Measurements from ENCODE around the gene DTNA. TPM values are rescaled to one million over a fixed set of nuclear protein-coding genes. Genes with fewer than 3 reads are reported as not detected.

DTNA gene
- total RNA-seq, 2 donors from 2014 or later = 114 to 197 TPM

DNA sequence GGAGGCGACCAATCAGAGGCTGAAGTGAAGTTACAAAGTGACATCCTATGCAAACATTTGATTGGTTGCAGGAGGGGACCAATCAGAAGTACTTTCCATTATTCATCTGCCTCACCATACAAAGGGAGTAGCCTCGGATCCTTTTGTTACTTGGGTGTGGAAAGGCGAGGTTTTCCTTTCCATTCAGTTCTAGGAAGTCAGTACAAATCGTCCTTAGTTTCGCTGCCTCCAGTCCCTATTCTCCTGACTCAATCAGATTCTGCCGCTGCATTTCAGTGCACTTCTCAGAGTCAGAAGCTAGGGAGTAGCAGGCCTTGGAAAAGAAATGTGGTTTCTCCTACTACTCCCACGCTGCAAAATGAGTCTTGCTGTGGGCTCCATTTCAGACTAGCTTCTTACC lies 149.4 kb downstream of the DTNA start:
- Histone ChIP-seq H3K36me3 (peaks cover 42% of the 10 kb centered on the region), H3K27ac (no peak overlapping the region), H3K27me3 (no peaks in the 10 kb centered on the region), H3K4me3 (no peak overlapping the region), H3K9me3 (no peaks in the 10 kb centered on the region), H3K4me1 (no peaks in the 10 kb centered on the region)
- DNase-seq (ENCODE audit: low spot score) = no peak
- TF ChIP-seq, protein P1, sequence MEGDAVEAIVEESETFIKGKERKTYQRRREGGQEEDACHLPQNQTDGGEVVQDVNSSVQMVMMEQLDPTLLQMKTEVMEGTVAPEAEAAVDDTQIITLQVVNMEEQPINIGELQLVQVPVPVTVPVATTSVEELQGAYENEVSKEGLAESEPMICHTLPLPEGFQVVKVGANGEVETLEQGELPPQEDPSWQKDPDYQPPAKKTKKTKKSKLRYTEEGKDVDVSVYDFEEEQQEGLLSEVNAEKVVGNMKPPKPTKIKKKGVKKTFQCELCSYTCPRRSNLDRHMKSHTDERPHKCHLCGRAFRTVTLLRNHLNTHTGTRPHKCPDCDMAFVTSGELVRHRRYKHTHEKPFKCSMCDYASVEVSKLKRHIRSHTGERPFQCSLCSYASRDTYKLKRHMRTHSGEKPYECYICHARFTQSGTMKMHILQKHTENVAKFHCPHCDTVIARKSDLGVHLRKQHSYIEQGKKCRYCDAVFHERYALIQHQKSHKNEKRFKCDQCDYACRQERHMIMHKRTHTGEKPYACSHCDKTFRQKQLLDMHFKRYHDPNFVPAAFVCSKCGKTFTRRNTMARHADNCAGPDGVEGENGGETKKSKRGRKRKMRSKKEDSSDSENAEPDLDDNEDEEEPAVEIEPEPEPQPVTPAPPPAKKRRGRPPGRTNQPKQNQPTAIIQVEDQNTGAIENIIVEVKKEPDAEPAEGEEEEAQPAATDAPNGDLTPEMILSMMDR (IDR thresholded peaks at IDR 0.05) = no peak

DNA sequence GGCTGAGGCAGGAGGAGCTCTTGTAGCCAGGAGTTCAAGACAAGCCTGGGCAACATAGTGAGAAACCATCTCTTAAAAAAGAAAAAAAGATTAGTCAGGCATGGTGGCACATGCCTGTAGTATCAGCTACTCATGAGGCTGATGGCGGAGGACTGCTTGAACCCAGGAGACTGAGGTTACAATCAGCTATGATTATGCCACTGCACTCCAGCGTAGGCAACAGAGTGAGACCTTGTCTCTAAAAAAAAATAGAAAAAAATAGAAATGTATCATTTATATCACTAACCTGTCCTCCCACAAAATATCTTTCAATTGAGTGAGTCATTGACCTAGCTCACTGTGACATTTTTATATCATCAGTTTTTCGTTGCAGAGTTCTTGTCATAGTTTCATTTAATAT lies 152.5 kb downstream of the DTNA start:
- H3K9me3 ChIP-seq = no peaks in the 10 kb centered on the region
- H3K4me1 ChIP-seq = peaks cover 0 to 10% of the 10 kb centered on the region in 2 donors
- H3K36me3 ChIP-seq = peaks cover 47% of the 10 kb centered on the region
- H3K27ac ChIP-seq = no peak overlapping the region
- H3K4me3 ChIP-seq = no peak overlapping the region
- TF ChIP-seq, protein P1 (IDR thresholded peaks at IDR 0.05) = no peak
- no peak for DNase-seq (ENCODE audit: low spot score)
- H3K27me3 ChIP-seq = no peaks in the 10 kb centered on the region

DNA sequence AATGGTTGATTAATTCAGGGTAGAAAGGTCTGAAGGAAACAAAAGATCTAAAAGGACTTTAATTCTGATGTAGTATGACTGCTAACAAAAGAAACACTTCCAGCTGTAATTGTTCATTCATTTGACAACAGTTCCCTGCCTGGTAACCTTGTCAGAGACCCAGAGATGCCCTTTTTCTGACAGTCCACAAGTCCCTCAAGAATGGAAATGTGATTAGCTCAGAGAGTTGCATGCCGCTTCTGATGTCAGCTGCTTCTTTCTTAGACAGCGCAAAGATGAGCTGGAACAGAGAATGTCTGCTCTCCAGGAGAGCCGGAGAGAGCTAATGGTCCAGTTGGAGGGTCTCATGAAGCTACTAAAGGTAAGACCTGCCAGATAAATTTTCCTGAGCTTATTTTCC lies 153.6 kb downstream of the DTNA start:
- H3K4me3 ChIP-seq = no peak overlapping the region
- H3K27ac ChIP-seq = no peak overlapping the region
- peaks cover 36% of the 10 kb centered on the region for H3K36me3 ChIP-seq
- no peaks in the 10 kb centered on the region for H3K9me3 ChIP-seq
- peaks cover 0 to 11% of the 10 kb centered on the region in 2 donors for H3K4me1 ChIP-seq
- TF ChIP-seq, protein P1 (IDR thresholded peaks at IDR 0.05) = no peak
- no peak for DNase-seq (ENCODE audit: low spot score)
- no peaks in the 10 kb centered on the region for H3K27me3 ChIP-seq

DNA sequence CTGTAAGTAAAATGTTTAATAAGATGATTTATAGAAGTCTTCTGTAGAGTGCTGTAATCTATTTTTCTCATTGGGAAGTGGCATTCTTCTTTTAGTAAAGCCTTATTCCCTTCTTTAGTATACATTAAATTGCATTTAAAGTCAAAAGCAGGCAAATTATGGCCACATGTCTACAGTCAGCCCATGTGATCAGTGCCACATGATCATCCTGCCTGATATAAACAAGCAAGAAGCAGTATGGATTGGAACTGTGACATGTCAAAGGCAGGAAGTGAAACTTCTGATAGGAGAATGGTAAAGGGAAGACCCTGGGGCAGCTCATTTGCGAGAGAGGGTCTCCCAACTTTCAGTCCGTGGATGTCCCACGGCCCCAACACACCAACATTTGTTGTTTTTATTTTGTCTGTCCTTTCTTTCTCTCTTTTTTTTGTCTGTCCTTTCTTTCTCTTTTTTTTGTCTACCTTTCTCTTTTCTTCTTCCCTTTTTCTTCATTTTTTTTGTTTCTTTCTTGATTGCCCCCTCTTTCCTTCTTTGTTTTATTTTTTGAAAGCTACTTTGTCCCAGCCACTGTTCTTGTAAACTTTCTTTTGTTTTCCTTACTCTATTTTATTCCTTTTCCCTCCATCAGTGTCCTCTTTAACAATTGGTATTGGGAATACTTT lies 154.9 kb downstream of the DTNA start:
- Histone ChIP-seq H3K27ac (no peak overlapping the region), H3K4me3 (no peak overlapping the region), H3K9me3 (no peaks in the 10 kb centered on the region), H3K27me3 (no peaks in the 10 kb centered on the region), H3K4me1 (peaks cover 0 to 11% of the 10 kb centered on the region in 2 donors), H3K36me3 (peaks cover 26% of the 10 kb centered on the region)
- no peak for DNase-seq (ENCODE audit: low spot score)
- TF ChIP-seq, protein P1 (IDR thresholded peaks at IDR 0.05) = no peak

DNA sequence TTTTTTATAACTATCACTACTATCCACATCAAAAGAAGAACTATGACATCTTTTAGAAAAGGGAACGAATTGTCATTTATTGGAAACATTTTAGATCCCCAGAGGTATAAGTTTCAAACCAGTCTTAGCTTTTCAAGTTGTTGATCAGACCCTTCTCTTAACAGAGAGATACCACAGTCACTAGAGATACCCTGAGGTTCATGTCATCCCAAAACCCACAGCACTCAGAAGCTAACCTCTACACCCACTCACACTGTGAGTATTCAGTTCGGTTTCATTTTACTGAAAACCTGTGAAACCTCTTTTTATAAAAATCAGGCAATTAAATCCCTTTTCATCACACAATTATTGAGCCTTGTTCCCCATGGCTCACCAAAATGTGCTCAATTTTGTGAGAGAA lies 156.2 kb downstream of the DTNA start:
- Histone ChIP-seq H3K36me3 (peaks cover 15% of the 10 kb centered on the region), H3K27ac (no peak overlapping the region), H3K9me3 (no peaks in the 10 kb centered on the region), H3K27me3 (no peaks in the 10 kb centered on the region), H3K4me1 (peaks cover 0 to 11% of the 10 kb centered on the region in 2 donors), H3K4me3 (no peak overlapping the region)
- DNase-seq (ENCODE audit: low spot score) = no peak
- TF ChIP-seq, protein P1 (IDR thresholded peaks at IDR 0.05) = no peak

DNA sequence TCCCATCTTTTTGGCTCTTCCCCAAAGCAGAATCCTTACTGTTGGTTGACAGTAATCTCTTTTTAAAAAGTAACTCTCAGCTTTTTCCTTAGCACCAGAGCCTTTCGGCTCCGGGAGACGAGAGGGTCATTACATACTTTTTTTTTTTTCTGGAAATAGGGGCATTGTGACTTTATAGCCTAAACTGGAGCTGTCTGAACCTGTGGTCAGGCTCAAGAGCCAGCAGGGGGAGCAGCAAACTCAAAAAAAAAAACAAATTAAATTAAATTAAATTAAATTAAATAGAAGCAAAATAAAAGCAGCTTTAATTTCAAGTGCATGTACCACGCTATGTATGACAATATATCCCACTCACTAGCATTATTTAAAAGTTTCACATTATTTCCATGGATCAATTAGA lies 156.6 kb downstream of the DTNA start:
- no peak overlapping the region for H3K27ac ChIP-seq

More for the DNA sequence above, 156.6 kb downstream of the DTNA start:
- H3K9me3 ChIP-seq = no peaks in the 10 kb centered on the region
- no peak overlapping the region for H3K4me3 ChIP-seq
- H3K36me3 ChIP-seq = peaks cover 14% of the 10 kb centered on the region
- no peak for DNase-seq (ENCODE audit: low spot score)
- H3K4me1 ChIP-seq = peaks cover 0 to 11% of the 10 kb centered on the region in 2 donors
- TF ChIP-seq, protein P1 (IDR thresholded peaks at IDR 0.05) = peak in 1 of 2 donors; percentile 58
- no peaks in the 10 kb centered on the region for H3K27me3 ChIP-seq

All from right atrium auricular region (tissue), 2 donors.